Activated naive CD4-positive, alpha-beta T cell treated with anti-CD3 and anti-CD28 coated beads for 36 hours (primary cell): ENCODE data around the gene GPS1. TPM values are rescaled to one million over a fixed set of nuclear protein-coding genes. Genes with fewer than 3 reads are reported as not detected.

Experiments
- CTCF ChIA-PET: fragments of 350-600 bp; sonication (Branson Sonifier 250); formaldehyde crosslinking; loops from one replicate; lab custom pipeline; 2021; ENCODE audit warnings: antibody characterized with exemption; lab: Charles Lee
- DNase-seq: peaks from one replicate; pipeline ENCODE4 v3.0.0-alpha.2; 2020
- H3K27ac Mint-ChIP-seq: one replicate; pipeline ENCODE4 v1.8.0; 2021; ENCODE audit warnings: mild to moderate bottlenecking, mixed read lengths
- H3K27me3 Mint-ChIP-seq: one replicate; pipeline ENCODE4 v1.8.0; 2021; ENCODE audit warnings: low read depth, mixed read lengths
- H3K36me3 Mint-ChIP-seq: one replicate; pipeline ENCODE4 v1.8.0; 2021; ENCODE audit warnings: low read depth, mixed read lengths
- H3K4me1 Mint-ChIP-seq: one replicate; pipeline ENCODE4 v1.8.0; 2021; ENCODE audit warnings: low read depth, mixed read lengths
- H3K4me3 Mint-ChIP-seq: one replicate; pipeline ENCODE4 v1.8.0; 2021; ENCODE audit warnings: mild to moderate bottlenecking, moderate library complexity, mixed read lengths
- H3K9me3 Mint-ChIP-seq: one replicate; pipeline ENCODE4 v1.8.0; 2021; ENCODE audit warnings: mixed read lengths
- intact Hi-C: fragments of 100-400 bp; cut with micrococcal nuclease; formaldehyde crosslinking; loops from one replicate; pipeline ENCODE4 v1.15.1; 2023
- total RNA-seq, 2 experiments: library from RNA; stranded (reverse); gene quantifications; one replicate each; pipeline ENCODE4 v1.2.3, GENCODE V29; 2021

Gene GPS1
- total RNA-seq, 2 experiments from 2014 or later, result 91.0 to 91.3 TPM

- Mint-ChIP-seq H3K27me3 (no peaks in the 10 kb centered on the region), H3K4me1 (no peaks in the 10 kb centered on the region), H3K9me3 (no peaks in the 10 kb centered on the region), H3K4me3 (no peak overlapping the region), H3K36me3 (no peaks in the 10 kb centered on the region), H3K27ac (no peak overlapping the region)
- no peak for DNase-seq
- CTCF ChIA-PET, result no interaction called here
- intact Hi-C loops, result no loop called here
These were observed 40.8 kb upstream of the GPS1 start for GRCh38 chr17:82010575-82011525.

- intact Hi-C loops, result no loop called here
- no peak overlapping the region for H3K4me3 Mint-ChIP-seq
- no peaks in the 10 kb centered on the region for H3K4me1 Mint-ChIP-seq
- CTCF ChIA-PET, result interaction anchor here (0.9 kb wide), 1 partner anchor 18 kb away, joined by 5 read pairs; no protein-coding TSS in a partner anchor
- H3K9me3 Mint-ChIP-seq, result no peaks in the 10 kb centered on the region
- H3K27me3 Mint-ChIP-seq, result no peaks in the 10 kb centered on the region
- DNase-seq, result no peak
- no peak overlapping the region for H3K27ac Mint-ChIP-seq
- no peaks in the 10 kb centered on the region for H3K36me3 Mint-ChIP-seq
These were observed 40.0 kb upstream of the GPS1 start for GRCh38 chr17:82011617-82012187.

- no peak for DNase-seq
These were observed 39.4 kb upstream of the GPS1 start for GRCh38 chr17:82012261-82012639.

GRCh38 chr17:82012640-82013295, 38.9 kb upstream of the GPS1 start:
- CTCF ChIA-PET, result interaction anchor here (0.6 to 1.3 kb wide), 4 partner anchors 9 to 17 kb away, joined by 3 to 6 read pairs (median 4); partner anchors contain the start of gene CENPX
- no peaks in the 10 kb centered on the region for H3K27me3 Mint-ChIP-seq
- no peak for DNase-seq

More at GRCh38 chr17:82012261-82012639, 39.4 kb upstream of the GPS1 start:
- Mint-ChIP-seq H3K4me3 (no peak overlapping the region), H3K27ac (no peak overlapping the region), H3K36me3 (no peaks in the 10 kb centered on the region), H3K9me3 (no peaks in the 10 kb centered on the region), H3K4me1 (no peaks in the 10 kb centered on the region), H3K27me3 (no peaks in the 10 kb centered on the region)
- CTCF ChIA-PET, result interaction anchor here (0.6 to 0.9 kb wide), 2 partner anchors 10 to 17 kb away, joined by 5 to 6 read pairs; no protein-coding TSS in a partner anchor
- intact Hi-C loops, result no loop called here

GRCh38 chr17:82013341-82013740, 38.4 kb upstream of the GPS1 start:
- DNase-seq, result no peak
- CTCF ChIA-PET, result interaction anchor here (1.2 to 1.3 kb wide), 2 partner anchors 9 to 10 kb away, joined by 3 read pairs; partner anchors contain the start of gene CENPX
- Mint-ChIP-seq H3K27me3 (no peaks in the 10 kb centered on the region), H3K36me3 (no peaks in the 10 kb centered on the region), H3K27ac (no peak overlapping the region), H3K4me3 (no peak overlapping the region), H3K9me3 (no peaks in the 10 kb centered on the region), H3K4me1 (no peaks in the 10 kb centered on the region)
- intact Hi-C loops, result no loop called here

More at GRCh38 chr17:82012640-82013295, 38.9 kb upstream of the GPS1 start:
- intact Hi-C loops, result no loop called here
- Mint-ChIP-seq H3K27ac (no peak overlapping the region), H3K4me1 (no peaks in the 10 kb centered on the region), H3K4me3 (no peak overlapping the region), H3K9me3 (no peaks in the 10 kb centered on the region), H3K36me3 (no peaks in the 10 kb centered on the region)

- no peaks in the 10 kb centered on the region for H3K27me3 Mint-ChIP-seq
- intact Hi-C loops, result no loop called here
- H3K4me3 Mint-ChIP-seq, result no peak overlapping the region
- peaks cover 3% of the 10 kb centered on the region for H3K36me3 Mint-ChIP-seq
- CTCF ChIA-PET, result interaction anchor here (1.2 to 1.3 kb wide), 2 partner anchors 8 to 10 kb away, joined by 3 read pairs; partner anchors contain the start of gene CENPX
- no peak for DNase-seq
- no peaks in the 10 kb centered on the region for H3K4me1 Mint-ChIP-seq
- no peak overlapping the region for H3K27ac Mint-ChIP-seq
- no peaks in the 10 kb centered on the region for H3K9me3 Mint-ChIP-seq
These were observed 37.9 kb upstream of the GPS1 start for GRCh38 chr17:82013772-82014321.

- H3K36me3 Mint-ChIP-seq, result peaks cover 5% of the 10 kb centered on the region
- no peaks in the 10 kb centered on the region for H3K27me3 Mint-ChIP-seq
- intact Hi-C loops, result no loop called here
- CTCF ChIA-PET, result no interaction called here
- H3K4me1 Mint-ChIP-seq, result no peaks in the 10 kb centered on the region
- H3K9me3 Mint-ChIP-seq, result no peaks in the 10 kb centered on the region
- H3K27ac Mint-ChIP-seq, result no peak overlapping the region
- no peak overlapping the region for H3K4me3 Mint-ChIP-seq
- DNase-seq, result no peak
These were observed 37.3 kb upstream of the GPS1 start for GRCh38 chr17:82014432-82014831.

- Mint-ChIP-seq H3K36me3 (peaks cover 5% of the 10 kb centered on the region), H3K27me3 (no peaks in the 10 kb centered on the region), H3K27ac (no peak overlapping the region), H3K4me1 (no peaks in the 10 kb centered on the region), H3K9me3 (no peaks in the 10 kb centered on the region), H3K4me3 (no peak overlapping the region)
- CTCF ChIA-PET, result no interaction called here
- DNase-seq, result no peak
- intact Hi-C loops, result no loop called here
These were observed 36.8 kb upstream of the GPS1 start for GRCh38 chr17:82014971-82015310.

- H3K9me3 Mint-ChIP-seq, result no peaks in the 10 kb centered on the region
- no peak overlapping the region for H3K4me3 Mint-ChIP-seq
- H3K36me3 Mint-ChIP-seq, result peaks cover 5% of the 10 kb centered on the region
- H3K27me3 Mint-ChIP-seq, result no peaks in the 10 kb centered on the region
- CTCF ChIA-PET, result no interaction called here
- no peak for DNase-seq
- no peak overlapping the region for H3K27ac Mint-ChIP-seq
- H3K4me1 Mint-ChIP-seq, result peaks cover 3% of the 10 kb centered on the region
- intact Hi-C loops, result no loop called here
These were observed 36.3 kb upstream of the GPS1 start for GRCh38 chr17:82015311-82015971.

- Mint-ChIP-seq H3K36me3 (peaks cover 5% of the 10 kb centered on the region), H3K27ac (no peak overlapping the region), H3K9me3 (no peaks in the 10 kb centered on the region), H3K4me1 (peaks cover 10% of the 10 kb centered on the region), H3K27me3 (no peaks in the 10 kb centered on the region), H3K4me3 (no peak overlapping the region)
- CTCF ChIA-PET, result no interaction called here
- no peak for DNase-seq
- intact Hi-C loops, result no loop called here
These were observed 35.4 kb upstream of the GPS1 start for GRCh38 chr17:82016061-82016874.

GRCh38 chr17:82016875-82017459, 34.7 kb upstream of the GPS1 start:
- Mint-ChIP-seq H3K36me3 (peaks cover 10% of the 10 kb centered on the region), H3K27me3 (no peaks in the 10 kb centered on the region), H3K27ac (no peak overlapping the region), H3K4me1 (peaks cover 16% of the 10 kb centered on the region), H3K4me3 (no peak overlapping the region), H3K9me3 (no peaks in the 10 kb centered on the region)
- CTCF ChIA-PET, result interaction anchor here (1.0 kb wide), 1 partner anchor 57 kb away, joined by 4 read pairs; no protein-coding TSS in a partner anchor
- intact Hi-C loops, result no loop called here
- DNase-seq, result no peak
